A549 (cell line): ENCODE results near the gene URI1.

ENCODE experiments used
- CBX8 ChIP-seq: fragments of 200-600 bp; sonication (generic); IDR thresholded peaks from 2 replicates; pipeline ENCODE4 v1.6.1; 2016
- CHD2 ChIP-seq: fragments of 150-350 bp; IDR thresholded peaks from 2 replicates; pipeline ENCODE4 v1.6.1; 2014; ENCODE audit warnings: low read length; ENCODE audit not compliant: partially characterized antibody
- EP300 ChIP-seq, 2 experiments: fragments of >200 bp; sonication (Bioruptor Twin); formaldehyde crosslinking; IDR thresholded peaks; 2 replicates in 1 of 2; 3 replicates in 1 of 2; pipeline ENCODE4 v1.6.1; 2016 to 2017
- KDM5A ChIP-seq: fragments of 200-600 bp; sonication (generic); IDR thresholded peaks from 2 replicates; pipeline ENCODE4 v1.6.1; 2016; ENCODE audit warnings: antibody characterized with exemption, mild to moderate bottlenecking
- NFE2L2 ChIP-seq: fragments of 150-350 bp; conservative IDR thresholded peaks from 2 replicates; pipeline ENCODE4 v1.6.1; 2014; ENCODE audit warnings: low read length
- POLR2A ChIP-seq: IDR thresholded peaks from 2 replicates; pipeline ENCODE4 v1.6.1; 2012; ENCODE audit warnings: mild to moderate bottlenecking, low read length
- RAD21 ChIP-seq, 2 experiments: fragments of >200 bp in 1 of 2; sonication (Bioruptor Twin) in 1 of 2; formaldehyde crosslinking in 1 of 2; IDR thresholded peaks in 1 of 2; conservative IDR thresholded peaks in 1 of 2; 2 replicates in 1 of 2; 3 replicates in 1 of 2; pipeline ENCODE4 v1.6.1; 2012 to 2018; ENCODE audit warnings: inconsistent platforms in 1 of 2
- TP53 ChIP-seq: fragments of 250-450 bp; sonication (Bioruptor Pico); IDR thresholded peaks from 2 replicates; pipeline ENCODE4 v1.5.0; 2021; ENCODE audit warnings: mild to moderate bottlenecking, moderate library complexity
- TF ChIP-seq, protein P1 (sequence below): fragments of >200 bp; sonication (Bioruptor Twin); formaldehyde crosslinking; IDR thresholded peaks from 3 replicates; pipeline ENCODE4 v1.6.1; 2016
- TF ChIP-seq, protein P2 (sequence below): fragments of >200 bp; sonication (Bioruptor Twin); formaldehyde crosslinking; IDR thresholded peaks from 3 replicates; pipeline ENCODE4 v1.5.1; 2016

DNA sequence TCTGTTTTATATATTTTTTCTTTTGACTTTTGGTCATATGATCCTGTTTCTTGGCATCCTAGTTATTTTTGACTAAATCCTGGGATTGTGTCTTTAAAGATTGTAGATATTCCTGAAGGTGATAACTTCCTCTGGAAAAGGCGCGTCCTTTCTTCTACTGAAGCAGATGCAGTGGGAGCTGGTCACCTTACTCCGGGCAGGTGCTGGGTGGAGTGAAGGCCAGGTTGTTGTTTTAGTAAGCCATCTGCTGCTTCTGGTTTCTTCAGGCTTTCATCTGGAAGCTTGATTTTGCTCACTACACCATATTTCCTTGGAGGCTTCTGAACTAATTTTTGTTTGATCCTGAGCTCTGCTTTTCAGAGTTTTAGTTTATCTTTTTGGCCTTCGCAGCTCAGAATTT lies 21.5 kb downstream of the URI1 start:
- TF ChIP-seq EP300 (IDR thresholded peaks at IDR 0.05) (no peak), CBX8 (no peak), KDM5A (no peak), NFE2L2 (no peak), RAD21 (conservative IDR thresholded peaks at IDR 0.05 in 1 of 2, IDR thresholded peaks at IDR 0.05 in 1 of 2) (no peak), CHD2 (no peak), POLR2A (no peak), TP53 (CRISPR knock-in tag) (no peak)
- TF ChIP-seq, protein P1, sequence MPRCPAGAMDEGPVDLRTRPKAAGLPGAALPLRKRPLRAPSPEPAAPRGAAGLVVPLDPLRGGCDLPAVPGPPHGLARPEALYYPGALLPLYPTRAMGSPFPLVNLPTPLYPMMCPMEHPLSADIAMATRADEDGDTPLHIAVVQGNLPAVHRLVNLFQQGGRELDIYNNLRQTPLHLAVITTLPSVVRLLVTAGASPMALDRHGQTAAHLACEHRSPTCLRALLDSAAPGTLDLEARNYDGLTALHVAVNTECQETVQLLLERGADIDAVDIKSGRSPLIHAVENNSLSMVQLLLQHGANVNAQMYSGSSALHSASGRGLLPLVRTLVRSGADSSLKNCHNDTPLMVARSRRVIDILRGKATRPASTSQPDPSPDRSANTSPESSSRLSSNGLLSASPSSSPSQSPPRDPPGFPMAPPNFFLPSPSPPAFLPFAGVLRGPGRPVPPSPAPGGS: no peak
- TF ChIP-seq, protein P2, sequence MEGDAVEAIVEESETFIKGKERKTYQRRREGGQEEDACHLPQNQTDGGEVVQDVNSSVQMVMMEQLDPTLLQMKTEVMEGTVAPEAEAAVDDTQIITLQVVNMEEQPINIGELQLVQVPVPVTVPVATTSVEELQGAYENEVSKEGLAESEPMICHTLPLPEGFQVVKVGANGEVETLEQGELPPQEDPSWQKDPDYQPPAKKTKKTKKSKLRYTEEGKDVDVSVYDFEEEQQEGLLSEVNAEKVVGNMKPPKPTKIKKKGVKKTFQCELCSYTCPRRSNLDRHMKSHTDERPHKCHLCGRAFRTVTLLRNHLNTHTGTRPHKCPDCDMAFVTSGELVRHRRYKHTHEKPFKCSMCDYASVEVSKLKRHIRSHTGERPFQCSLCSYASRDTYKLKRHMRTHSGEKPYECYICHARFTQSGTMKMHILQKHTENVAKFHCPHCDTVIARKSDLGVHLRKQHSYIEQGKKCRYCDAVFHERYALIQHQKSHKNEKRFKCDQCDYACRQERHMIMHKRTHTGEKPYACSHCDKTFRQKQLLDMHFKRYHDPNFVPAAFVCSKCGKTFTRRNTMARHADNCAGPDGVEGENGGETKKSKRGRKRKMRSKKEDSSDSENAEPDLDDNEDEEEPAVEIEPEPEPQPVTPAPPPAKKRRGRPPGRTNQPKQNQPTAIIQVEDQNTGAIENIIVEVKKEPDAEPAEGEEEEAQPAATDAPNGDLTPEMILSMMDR: no peak
